RWPE1 (cell line): ENCODE measurements around the gene ADAMTS19.
"Not testable (repeated sequence)": the region's sequence is repeated elsewhere in the genome, so short reads cannot be mapped to it uniquely, and the experiment has no call there.

Experiments used
- CTCF ChIA-PET: fragments of 350-600 bp; sonication (Branson Sonifier 250); formaldehyde crosslinking; extraction: SDS; loops from one replicate; lab custom pipeline; 2021; lab: Yijun Ruan, JAX
- POLR2A ChIA-PET: fragments of 400-600 bp; formaldehyde crosslinking; extraction: SDS; loops from one replicate; lab custom pipeline; 2020; ENCODE audit warnings: antibody characterized with exemption; ENCODE audit not compliant: low non-redundant PET; lab: Yijun Ruan, JAX
- DNase-seq: peaks from one replicate; pipeline ENCODE4 v3.0.0; 2012; ENCODE audit warnings: low spot score
- H3K27ac ChIP-seq: fragments of 450-650 bp; 2 replicates; pipeline ENCODE4 v1.5.1; 2017
- CTCF ChIP-seq: fragments of 450-650 bp; conservative IDR thresholded peaks from 2 replicates; pipeline ENCODE4 v1.5.1; 2017; ENCODE audit warnings: low read depth, mild to moderate bottlenecking

The ADAMTS19 gene

GRCh38 chr5:129541648-129542251, 81.7 kb downstream of the ADAMTS19 start:
- DNase-seq: peak; percentile 5
- POLR2A ChIA-PET: no interaction called here
- TF ChIP-seq CTCF: no peak
- CTCF ChIA-PET: interaction anchor here (0.7 kb wide), 1 partner anchor 119 kb away, joined by 3 read pairs; no protein-coding TSS in a partner anchor
- H3K27ac ChIP-seq: no peak overlapping the region

GRCh38 chr5:129547137-129547536, 87.0 kb downstream of the ADAMTS19 start:
- CTCF ChIA-PET: no interaction called here
- no peak for TF ChIP-seq CTCF
- no peak for DNase-seq
- POLR2A ChIA-PET: no interaction called here
- H3K27ac ChIP-seq: no peak overlapping the region

DNA sequence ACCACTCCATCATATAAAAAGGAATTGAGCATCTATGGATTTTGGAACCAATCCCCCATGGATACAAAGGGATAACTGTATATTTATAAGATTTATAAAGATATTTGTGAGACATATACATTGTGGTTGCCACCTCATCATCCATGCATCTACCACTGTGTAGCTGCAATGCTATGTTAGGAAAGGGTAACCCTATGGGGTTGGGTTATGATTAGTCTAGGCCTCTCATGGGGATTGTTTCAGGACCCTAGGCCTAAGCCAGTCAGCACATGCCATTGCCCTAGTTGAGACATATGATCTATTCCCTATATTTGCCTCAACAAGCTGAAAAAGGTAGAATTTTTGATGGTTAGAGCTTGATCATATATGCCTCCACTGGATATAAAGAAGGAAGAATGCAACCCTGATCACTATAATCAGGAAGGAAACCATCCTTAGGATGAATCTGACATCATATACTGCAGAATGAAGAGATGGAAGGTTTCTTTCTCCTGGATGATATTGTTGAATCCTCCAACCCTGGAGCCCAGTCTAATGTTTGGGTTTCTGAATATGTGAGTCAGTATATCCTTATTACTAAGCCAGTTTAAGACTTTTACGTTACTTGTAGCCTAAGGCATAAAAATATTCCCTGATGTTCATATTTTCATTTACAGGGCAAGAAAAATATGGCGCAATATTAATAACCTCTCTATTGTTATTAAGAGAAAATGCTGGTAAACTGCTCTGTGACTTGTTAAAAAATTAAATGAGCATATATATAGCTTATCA, 94.2 kb downstream of the ADAMTS19 start:
- no peak for TF ChIP-seq CTCF
- ChIA-PET CTCF (interaction anchor here (0.7 kb wide), 1 partner anchor 988 kb away, joined by 3 read pairs; no protein-coding TSS in a partner anchor), POLR2A (no interaction called here)
- no peak overlapping the region for H3K27ac ChIP-seq
- no peak for DNase-seq

GRCh38 chr5:129563585-129563984, 103.5 kb downstream of the ADAMTS19 start:
- no peak overlapping the region for H3K27ac ChIP-seq
- CTCF ChIA-PET: no interaction called here
- DNase-seq: no peak
- no peak for TF ChIP-seq CTCF
- POLR2A ChIA-PET: no interaction called here

GRCh38 chr5:129569295-129569694, 109.2 kb downstream of the ADAMTS19 start:
- TF ChIP-seq CTCF: no peak
- ChIA-PET POLR2A (no interaction called here), CTCF (no interaction called here)
- H3K27ac ChIP-seq: no peak overlapping the region
- no peak for DNase-seq

GRCh38 chr5:129572060-129572459, 112.0 kb downstream of the ADAMTS19 start:
- no peak for DNase-seq
- no peak for TF ChIP-seq CTCF
- ChIA-PET POLR2A (no interaction called here), CTCF (no interaction called here)
- no peak overlapping the region for H3K27ac ChIP-seq

DNA sequence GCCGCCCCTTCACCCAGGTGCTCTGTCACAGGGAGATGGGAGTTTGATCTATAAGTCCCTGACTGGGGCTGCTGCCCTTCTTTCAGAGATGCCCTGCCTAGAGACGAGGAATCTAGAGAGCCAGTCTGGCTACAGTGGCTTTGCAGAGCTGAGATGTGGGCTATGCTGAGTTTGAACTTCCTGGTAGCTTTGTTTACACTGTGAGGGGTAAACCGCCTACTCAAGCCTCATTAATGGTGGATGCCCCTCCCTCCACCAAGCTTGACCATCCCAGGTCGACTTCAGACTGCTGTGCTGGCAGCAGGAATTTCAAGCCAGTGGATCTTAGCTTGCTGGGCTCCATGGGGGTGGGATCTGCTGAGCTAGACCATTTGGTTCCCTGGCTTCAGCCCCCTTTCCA, 124.4 kb downstream of the ADAMTS19 start:
- CTCF ChIA-PET: interaction anchor here (0.6 kb wide), 1 partner anchor 329 kb away, joined by 3 read pairs; no protein-coding TSS in a partner anchor
- H3K27ac ChIP-seq, DNase-seq, POLR2A ChIA-PET: not testable (repeated sequence)
